GM12873 (cell line): Measurements from ENCODE around the gene PPP1CA.

Experiments used
- TF ChIP-seq, protein P1 (sequence below): IDR thresholded peaks from 2 replicates; pipeline ENCODE4 v1.5.1; 2012; ENCODE audit warnings: low read depth, mild to moderate bottlenecking, moderate library complexity, low read length, control low read depth; ENCODE audit not compliant: insufficient read depth; ENCODE audit errors: missing control alignments

PPP1CA gene

DNA sequence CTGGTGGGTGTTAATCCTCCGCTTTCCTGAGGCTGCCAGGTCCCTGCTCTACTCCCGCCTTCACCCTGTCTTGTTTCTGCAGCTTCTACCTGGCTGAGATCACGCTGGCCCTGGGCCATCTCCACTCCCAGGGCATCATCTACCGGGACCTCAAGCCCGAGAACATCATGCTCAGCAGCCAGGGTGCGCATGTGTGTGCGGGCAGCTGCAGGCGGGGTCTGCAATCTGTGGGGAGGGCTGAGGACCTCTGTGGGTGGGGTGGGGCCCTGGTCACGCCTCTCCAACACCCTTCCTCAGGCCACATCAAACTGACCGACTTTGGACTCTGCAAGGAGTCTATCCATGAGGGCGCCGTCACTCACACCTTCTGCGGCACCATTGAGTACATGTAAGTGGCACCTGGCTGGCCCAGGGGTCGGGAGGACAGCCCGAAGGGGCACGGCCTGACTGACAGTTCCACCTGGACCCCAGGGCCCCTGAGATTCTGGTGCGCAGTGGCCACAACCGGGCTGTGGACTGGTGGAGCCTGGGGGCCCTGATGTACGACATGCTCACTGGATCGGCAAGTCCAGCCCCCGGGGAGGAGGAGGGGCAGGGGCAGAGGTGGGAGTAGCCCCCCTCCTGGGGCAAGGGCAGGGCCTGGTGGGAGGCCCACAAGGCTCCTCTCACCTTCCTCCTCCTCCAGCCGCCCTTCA is 31.1 kb upstream of the PPP1CA start:
- TF ChIP-seq, protein P1, sequence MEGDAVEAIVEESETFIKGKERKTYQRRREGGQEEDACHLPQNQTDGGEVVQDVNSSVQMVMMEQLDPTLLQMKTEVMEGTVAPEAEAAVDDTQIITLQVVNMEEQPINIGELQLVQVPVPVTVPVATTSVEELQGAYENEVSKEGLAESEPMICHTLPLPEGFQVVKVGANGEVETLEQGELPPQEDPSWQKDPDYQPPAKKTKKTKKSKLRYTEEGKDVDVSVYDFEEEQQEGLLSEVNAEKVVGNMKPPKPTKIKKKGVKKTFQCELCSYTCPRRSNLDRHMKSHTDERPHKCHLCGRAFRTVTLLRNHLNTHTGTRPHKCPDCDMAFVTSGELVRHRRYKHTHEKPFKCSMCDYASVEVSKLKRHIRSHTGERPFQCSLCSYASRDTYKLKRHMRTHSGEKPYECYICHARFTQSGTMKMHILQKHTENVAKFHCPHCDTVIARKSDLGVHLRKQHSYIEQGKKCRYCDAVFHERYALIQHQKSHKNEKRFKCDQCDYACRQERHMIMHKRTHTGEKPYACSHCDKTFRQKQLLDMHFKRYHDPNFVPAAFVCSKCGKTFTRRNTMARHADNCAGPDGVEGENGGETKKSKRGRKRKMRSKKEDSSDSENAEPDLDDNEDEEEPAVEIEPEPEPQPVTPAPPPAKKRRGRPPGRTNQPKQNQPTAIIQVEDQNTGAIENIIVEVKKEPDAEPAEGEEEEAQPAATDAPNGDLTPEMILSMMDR, result no peak

DNA sequence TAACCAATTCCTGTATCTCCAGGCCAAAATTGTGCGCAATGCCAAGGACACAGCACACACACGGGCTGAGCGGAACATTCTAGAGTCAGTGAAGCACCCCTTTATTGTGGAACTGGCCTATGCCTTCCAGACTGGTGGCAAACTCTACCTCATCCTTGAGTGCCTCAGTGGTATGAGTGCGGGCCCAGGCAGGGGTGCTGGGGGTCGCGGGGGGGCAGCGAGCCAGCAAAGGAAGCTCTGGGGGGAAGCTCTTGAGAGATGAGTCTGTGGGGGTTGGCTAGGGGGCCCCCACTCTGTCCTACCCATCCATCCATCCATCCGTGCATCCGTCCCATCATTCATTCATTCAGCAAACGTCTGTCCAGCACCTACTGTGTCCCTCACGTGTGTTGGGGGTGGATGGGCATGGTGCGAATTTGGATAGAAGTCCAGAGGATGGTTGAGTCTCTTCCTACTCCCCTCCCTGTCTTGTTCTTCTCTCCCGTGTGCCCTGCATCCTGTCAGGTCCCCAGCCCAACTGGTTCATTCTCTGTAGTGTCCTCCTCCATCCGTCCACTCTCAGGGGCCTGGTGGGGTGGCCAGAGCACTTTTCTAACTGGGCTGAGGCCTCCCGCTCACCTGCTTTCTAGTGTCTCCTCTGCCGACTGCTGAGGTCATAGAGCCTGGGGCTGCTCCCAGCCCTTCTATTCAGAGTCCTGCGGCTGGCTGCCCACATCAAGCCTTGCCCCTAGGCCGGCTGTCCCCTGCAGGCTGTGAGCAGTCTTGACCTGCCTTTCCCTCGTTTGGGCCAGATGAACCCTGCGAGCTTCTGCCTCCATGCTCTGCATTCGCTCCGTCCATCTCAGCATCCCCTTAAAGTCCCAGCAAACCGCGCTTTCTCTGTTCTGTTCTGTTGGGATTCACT is 29.9 kb upstream of the PPP1CA start:
- TF ChIP-seq, protein P1, result no peak

DNA sequence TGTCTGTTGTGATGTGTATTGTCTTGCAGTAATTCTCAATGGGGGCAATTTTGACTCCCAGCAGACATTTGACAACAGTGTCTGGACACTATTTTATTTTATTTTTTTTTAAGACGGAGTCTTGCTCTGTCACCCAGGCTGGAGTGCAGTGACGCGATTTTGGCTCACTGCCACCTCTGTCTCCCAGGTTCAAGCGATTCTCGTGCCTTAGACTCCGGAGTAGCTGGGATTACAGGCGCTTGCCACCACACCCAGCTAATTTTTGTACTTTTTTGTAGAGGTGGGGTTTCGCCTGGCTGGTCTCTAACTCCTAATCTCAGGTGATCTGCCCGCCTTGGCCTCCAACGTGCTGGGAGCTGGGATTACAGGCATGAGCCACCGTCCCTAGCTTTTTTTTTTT is 28.1 kb upstream of the PPP1CA start:
- TF ChIP-seq, protein P1, result no peak

DNA sequence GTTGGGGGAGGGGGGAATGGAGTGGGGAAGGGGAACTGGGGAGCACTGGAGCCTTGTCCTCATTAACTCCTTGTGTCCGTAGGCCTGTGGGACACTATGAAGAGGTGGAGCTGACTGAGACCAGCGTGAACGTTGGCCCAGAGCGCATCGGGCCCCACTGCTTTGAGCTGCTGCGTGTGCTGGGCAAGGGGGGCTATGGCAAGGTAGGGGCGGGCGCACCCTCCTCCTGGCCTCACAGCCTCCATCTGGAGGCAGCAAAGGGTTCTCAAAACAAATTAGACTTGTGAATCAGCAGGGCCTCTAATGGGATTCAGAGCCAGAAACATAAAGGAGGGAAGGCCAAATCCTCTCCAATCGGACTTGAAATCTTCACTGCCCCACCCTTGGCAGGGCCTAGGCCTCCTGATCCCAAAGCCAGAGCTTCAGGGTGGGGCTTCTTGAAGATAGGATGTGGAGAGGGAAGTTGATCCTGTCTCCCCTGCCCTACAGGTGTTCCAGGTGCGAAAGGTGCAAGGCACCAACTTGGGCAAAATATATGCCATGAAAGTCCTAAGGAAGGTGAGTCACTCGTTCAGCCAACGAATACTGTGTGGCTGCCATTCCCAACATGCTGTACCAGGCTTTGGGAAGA is 27.5 kb upstream of the PPP1CA start:
- TF ChIP-seq, protein P1, result no peak

DNA sequence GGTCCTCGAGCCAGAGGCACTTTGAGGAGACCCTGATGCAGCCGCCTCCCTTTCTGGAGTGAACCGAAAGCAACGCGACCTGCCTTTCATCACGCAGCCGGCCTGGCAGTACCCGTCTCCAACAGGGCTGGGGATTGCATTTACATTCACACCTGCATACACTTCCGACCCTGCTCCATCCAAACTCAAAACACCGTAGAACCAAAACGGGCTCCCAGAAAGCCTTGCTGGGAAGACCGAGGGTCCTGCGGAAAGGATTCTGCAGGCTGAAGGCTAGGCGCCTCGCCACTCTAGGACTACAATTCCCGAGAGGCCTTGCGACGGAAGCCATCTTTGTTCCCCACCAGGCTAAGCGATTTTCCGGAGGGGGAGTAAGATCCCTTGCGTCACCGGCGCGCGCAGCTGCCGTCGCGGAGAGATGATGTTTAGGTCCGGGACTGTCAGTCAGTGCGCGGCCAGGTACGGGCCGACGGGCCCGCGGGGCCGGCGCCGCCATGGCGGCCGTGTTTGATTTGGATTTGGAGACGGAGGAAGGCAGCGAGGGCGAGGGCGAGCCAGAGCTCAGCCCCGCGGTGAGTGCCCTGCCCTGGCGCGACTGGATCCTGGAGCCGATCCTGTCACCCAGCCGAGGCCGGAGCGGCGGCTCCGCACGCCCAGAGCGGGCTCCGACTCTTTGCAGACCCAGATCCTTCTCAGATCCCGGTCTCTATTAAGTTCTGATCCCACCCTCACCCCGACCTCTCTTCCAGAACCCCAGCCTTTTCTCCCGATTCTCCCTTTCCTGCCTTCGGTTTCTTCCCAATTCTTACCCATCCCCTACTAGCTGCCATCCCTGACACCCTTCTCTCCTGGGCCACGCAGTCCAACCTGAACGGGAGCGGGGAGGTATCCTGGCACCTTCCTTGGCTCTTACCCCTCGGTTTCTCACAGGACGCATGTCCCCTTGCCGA is 26.7 kb upstream of the PPP1CA start, which contains the start of gene RPS6KB2:
TSS of gene RPS6KB2 (plus strand) at position 443 of the 950 bp plus-strand sequence. CDS start at position 495, 52 bp downstream.
- TF ChIP-seq, protein P1, result no peak

DNA sequence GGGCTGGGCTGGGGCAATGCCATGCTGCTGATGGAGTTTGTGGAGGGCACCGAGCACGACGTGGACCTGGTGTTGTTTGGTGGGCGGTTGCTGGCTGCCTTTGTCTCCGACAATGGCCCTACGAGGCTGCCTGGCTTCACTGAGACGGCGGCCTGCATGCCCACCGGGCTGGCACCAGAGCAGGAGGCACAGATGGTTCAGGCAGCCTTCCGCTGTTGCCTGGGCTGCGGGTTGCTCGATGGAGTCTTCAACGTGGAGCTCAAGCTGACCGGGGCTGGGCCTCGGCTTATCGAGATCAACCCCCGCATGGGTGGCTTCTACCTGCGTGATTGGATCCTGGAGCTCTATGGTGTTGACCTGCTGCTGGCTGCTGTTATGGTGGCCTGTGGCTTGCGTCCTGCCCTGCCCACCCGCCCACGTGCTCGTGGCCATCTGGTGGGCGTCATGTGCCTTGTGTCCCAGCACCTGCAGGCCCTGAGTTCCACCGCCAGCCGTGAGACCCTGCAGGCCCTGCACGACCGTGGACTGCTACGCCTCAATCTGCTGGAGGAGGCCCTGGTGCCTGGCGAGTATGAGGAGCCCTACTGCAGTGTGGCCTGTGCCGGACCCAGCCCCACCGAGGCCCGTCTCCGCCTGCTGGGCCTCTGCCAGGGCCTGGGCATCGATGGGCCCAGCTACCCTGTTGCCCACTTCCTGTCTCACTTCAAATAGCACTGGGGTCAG is 22.4 kb upstream of the PPP1CA start:
- TF ChIP-seq, protein P1, result no peak
